NCI-H1436 treated with DMSO at 0.1 percent for 48 hours (cell line): Measurements from ENCODE around the gene PYGL.

Experiments used
- DNase-seq: peaks from one replicate; lab custom pipeline; 2025; lab: John Stamatoyannopoulos, UW

Gene PYGL

DNA sequence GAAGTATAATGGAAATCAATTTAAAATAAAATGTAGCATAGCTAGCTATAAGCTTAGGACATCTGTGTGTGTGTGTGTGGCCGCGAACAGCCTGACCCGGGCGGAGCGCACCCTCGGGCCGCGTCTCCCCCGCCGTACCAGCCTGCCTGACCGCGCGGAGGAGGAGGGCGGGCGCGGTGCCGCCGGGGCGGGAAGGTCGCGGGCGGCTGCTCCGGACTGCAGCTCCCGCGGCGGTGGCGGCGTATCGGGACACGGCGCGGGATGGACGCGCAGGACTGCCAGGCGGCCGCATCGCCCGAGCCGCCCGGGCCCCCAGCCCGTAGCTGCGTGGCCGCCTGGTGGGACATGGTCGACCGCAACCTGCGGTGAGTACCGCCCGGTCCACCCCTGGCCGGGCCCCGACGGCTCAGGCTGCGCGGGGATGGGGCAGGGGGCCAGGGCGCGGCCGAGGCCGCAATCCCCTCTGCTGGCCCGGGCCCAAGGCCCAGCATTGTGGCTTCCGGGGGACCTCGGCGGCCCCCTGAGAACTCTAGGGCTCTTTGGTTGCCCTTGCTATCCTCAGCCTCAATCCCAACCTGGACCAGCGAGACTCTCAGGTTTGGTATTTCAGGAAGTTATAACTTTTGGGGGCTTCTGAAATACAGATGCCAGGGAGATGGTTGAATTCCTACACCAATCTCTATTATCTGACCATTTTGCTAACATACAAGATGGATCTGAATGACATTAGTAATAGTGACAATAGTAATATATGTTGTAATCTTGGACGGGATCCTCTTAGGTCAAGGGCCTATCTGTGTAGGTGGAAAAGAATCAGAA lies 72.2 kb downstream of the PYGL start, which contains the start of gene ABHD12B:
Gene ABHD12B, plus strand, starts transcription at position 140 of the 819 bp plus-strand sequence. Its CDS starts 122 bp downstream, at position 262.
- DNase-seq, result no peak

DNA sequence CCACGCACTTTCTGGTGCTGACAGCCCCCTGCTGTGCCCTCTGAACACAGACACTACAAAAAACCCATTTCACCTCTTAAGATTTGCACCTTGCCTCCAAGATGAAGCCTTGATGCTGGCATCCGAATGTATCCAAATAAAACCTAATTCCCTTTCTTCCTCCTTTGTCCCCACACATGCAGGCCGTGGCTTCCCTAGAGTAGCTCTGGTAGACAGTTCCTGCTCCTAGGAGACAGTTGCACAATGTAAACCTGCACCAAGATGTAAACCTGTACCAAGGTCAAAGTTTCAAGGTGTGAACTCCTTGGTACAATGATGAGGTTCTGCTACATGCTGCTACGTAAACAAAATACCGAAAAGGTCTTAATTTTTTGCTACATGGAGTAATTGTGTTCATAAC lies 73.1 kb downstream of the PYGL start:
- DNase-seq, result no peak

DNA sequence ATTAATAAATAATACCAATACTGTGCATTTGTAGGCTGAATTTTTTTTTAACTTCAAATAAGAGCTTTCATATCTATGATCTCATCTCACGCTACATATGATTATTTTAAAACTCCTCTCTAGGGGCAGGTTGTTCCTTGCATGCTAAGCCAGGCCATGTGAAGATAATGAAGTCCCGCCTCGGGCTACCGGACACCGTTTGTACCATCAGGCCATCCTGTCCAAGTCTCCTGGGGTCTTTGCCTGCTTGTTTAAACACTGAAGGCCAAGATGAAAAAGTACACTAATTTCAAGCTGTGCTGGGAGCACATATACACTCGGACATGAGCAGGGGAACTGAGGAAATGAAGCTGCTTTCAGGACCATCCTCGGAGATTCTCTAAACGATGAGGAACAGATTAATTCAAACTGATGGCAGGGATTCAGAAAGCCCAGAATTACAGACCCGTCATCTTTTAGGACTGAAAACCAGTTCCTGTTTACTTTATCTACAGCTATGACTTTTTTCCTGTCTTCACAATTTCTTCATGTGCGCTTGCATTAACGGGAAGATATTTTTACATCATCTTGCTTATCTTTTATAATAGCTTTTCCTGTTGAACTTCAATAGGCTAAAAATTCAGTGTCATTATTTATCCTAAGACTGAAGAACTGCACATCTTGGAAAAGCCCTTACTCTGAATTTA lies 78.7 kb downstream of the PYGL start:
- DNase-seq, result no peak

DNA sequence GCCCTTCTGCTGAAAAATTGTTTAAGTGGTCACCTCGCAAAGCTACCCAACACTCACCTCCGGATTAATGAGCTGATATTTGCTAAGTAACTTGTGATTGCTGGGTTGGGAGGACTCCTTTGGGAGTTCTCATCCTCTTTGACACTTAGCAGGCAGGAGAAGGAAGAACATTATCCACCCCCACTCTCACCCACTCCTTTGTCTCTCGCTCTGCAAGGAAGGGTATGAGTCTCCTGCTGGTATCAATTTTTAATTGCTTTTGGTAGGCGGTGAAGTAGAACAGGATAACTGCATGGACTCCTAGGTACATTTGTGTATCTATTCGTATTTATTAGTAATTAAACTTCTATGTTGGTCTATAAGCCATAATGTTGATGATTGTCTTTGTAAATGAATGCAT lies 79.3 kb downstream of the PYGL start:
- DNase-seq, result no peak

DNA sequence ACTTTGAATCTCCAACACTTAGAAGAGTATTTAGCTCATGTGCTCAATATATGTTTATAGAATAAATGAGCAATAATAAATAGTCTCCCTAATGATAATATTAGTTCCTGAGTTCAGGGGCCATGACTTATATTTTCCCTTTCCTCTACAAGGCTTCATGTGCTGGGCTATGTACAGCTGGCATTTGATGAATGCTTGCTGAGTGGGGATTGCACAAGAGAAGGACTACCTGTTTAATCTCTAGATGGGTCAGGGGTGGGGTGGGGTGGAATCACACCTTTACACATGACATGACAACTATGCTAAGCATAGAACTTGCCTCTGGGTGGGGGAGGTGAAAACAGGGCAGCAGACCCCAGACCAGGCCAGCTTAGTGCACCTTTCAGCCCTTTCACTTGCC lies 80.0 kb downstream of the PYGL start:
- no peak for DNase-seq

DNA sequence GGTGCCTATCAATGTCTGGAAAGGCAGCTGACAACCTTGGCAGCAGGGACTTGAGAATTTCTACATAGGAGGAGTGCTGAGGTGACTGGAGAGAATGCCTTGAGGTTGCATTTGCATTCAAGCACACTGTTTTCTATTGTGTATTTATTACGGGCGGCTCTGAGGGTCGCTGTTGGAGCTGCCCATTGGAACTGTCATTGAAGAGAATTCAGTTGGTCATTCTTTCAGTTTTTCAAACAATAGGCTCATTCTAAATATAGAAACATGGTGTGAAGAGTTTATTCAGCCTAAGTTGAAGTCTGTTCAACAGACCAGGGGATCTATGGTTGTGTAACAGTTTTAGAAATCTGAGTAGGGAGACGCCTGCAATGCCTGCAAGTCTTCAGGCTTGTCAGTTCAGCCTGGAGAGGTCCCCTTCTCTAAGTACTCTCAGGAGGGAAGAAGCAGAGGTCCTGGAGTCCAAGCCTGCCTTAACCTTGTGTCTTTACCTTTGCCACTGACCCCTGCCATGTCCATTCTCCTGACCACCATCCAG lies 82.2 kb downstream of the PYGL start:
- DNase-seq, result no peak

DNA sequence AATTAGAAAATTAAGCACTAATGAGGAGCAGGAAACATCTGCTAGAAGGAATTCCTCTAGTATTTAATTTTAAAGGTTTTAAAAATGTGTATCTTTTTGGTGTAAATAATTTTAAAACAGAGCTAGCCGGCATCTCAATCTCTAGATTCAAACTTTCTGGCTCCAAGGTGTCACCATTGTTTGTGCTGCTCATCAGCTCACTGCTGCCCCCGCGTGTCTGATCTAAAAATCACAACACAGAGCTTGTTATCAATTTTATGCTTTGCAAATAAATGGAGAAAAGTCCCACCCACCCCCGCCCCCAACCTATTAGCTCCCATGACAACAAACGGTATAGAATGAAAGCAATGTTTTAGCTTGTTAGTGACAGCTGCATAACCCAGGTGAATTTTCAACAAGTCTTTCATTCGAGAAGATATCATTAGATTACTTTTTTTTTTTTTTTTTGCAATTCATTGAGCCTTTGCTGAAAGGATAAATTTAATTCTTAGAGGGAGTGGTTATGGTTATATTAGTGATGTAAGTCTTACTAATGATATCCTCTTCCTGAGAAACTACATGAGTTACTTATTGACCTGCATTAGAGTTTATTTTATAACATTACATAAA lies 83.7 kb downstream of the PYGL start:
- peak; percentile 77 for DNase-seq

DNA sequence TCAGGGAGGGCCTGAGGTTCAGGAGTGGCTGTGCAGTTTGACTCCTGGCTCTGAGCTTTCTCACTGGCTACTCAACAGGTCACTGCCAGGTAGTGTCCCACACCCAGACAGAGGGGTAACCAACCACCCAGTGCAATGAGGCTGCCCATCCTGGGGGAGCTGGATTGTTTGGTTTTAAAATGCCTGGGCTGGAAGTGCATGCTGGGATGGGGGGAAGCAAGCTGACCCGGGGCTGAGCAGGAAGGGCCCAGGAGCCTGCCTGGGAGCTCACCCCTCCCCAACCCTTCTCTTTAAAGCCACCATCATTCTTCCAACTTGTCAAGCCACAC lies 85.0 kb downstream of the PYGL start:
- DNase-seq, result no peak

DNA sequence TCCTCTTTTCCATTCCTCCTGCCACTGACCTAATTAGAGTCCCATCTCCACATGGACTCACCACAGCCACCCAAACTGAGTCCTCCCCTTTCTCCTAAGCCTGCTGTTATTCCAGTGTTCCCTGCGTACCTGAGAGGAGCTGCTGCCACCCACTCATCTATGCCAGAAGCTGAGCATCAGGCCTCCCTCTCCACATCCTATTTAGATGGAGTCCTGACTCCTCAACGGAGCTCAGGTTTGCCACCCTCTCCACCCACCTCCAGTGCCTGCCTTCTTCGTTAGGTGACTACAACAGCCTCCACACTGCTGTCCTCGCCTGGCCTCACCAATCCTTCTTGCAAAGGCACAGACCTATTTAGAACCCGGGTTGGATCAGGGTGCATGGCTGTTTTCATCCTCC lies 87.6 kb downstream of the PYGL start:
- DNase-seq, result no peak

DNA sequence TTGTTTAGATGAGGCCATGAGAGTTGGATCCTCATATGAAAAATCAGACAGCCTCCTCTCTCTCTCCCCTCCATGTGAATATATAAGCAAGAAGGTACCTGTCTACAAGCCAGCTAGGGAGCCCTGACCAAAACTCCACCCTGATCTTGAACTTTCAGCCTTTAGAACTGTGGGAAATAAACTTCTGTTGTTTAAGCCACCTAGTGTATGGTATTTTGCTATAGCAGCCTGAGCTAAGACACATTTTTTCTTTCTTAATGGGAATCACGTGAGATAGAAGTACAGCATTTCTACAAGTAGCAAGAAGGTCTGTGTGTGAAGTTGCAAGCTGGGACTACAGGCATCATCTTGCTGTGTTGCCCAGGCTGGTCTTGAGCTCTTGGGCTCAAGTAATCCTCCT lies 88.7 kb downstream of the PYGL start:
- DNase-seq, result no peak
